Frontal cortex (tissue), 4 donors: Measurements from ENCODE around the gene NALCN. TPM values are rescaled to one million over a fixed set of nuclear protein-coding genes. Genes with fewer than 3 reads are reported as not detected.

Source experiments
- DNase-seq, 2 donors: peaks; one replicate each; pipeline ENCODE4 v3.0.0; 2012; ENCODE audit warnings: low spot score in 2 of 2
- FAIRE-seq: peaks from 2 replicates; lab custom pipeline; 2012; peaks lifted over from hg19 to GRCh38; lab: Jason Lieb, UNC
- total RNA-seq: library from RNA; depleted of rRNA; stranded (reverse); fragments of >200 nt; gene quantifications from one replicate; pipeline ENCODE4 v1.2.3, GENCODE V29; 2014
- donor health status: control.
- donor health status: control.
- donor health status: control.

Gene NALCN
- total RNA-seq, 1 donor from 2014 or later = 34.6 TPM

- no peak for FAIRE-seq
- peak in 1 of 2 donors; percentile 29 for DNase-seq
Measured at GRCh38 chr13:101417043-101417406, 717 bp upstream of the NALCN start.

GRCh38 chr13:101415358-101416174, 742 bp downstream of the NALCN start:
- DNase-seq = peak in 1 of 2 donors; percentile 23
- no peak for FAIRE-seq

GRCh38 chr13:101412076-101412475, 4.2 kb downstream of the NALCN start:
- FAIRE-seq (no peak), DNase-seq (no peak)

GRCh38 chr13:101408992-101409656, 7.2 kb downstream of the NALCN start:
- FAIRE-seq (no peak), DNase-seq (no peak)

GRCh38 chr13:101408154-101408553, 8.2 kb downstream of the NALCN start:
- DNase-seq (no peak), FAIRE-seq (no peak)

GRCh38 chr13:101406791-101407190, 9.5 kb downstream of the NALCN start:
- DNase-seq = no peak
- FAIRE-seq = no peak

GRCh38 chr13:101401196-101401595, 15.1 kb downstream of the NALCN start:
- no peak for DNase-seq
- FAIRE-seq = no peak

- no peak for DNase-seq
- no peak for FAIRE-seq
Measured at GRCh38 chr13:101399365-101399764, 16.9 kb downstream of the NALCN start.

- FAIRE-seq (no peak), DNase-seq (no peak)
Measured at GRCh38 chr13:101398920-101399319, 17.4 kb downstream of the NALCN start.

- DNase-seq (no peak), FAIRE-seq (no peak)
Measured at GRCh38 chr13:101398191-101398590, 18.1 kb downstream of the NALCN start.

- DNase-seq = no peak
- FAIRE-seq = no peak
Measured at GRCh38 chr13:101397742-101398141, 18.6 kb downstream of the NALCN start.

- DNase-seq (no peak), FAIRE-seq (no peak)
Measured at GRCh38 chr13:101394605-101395004, 21.7 kb downstream of the NALCN start.

GRCh38 chr13:101393140-101393539, 23.2 kb downstream of the NALCN start:
- DNase-seq = no peak
- no peak for FAIRE-seq

- FAIRE-seq = no peak
Measured at GRCh38 chr13:101390461-101390860, 25.8 kb downstream of the NALCN start.

GRCh38 chr13:101384929-101385328, 31.4 kb downstream of the NALCN start:
- FAIRE-seq (no peak), DNase-seq (no peak)

More at GRCh38 chr13:101390461-101390860, 25.8 kb downstream of the NALCN start:
- no peak for DNase-seq

- FAIRE-seq (no peak), DNase-seq (no peak)
Measured at GRCh38 chr13:101383595-101383994, 32.7 kb downstream of the NALCN start.

- no peak for FAIRE-seq
- no peak for DNase-seq
Measured at GRCh38 chr13:101382701-101383100, 33.6 kb downstream of the NALCN start.

GRCh38 chr13:101382086-101382485, 34.2 kb downstream of the NALCN start:
- DNase-seq = no peak
- FAIRE-seq = no peak

- FAIRE-seq (no peak), DNase-seq (no peak)
Measured at GRCh38 chr13:101360525-101360924, 55.8 kb downstream of the NALCN start.

GRCh38 chr13:101354895-101355294, 61.4 kb downstream of the NALCN start:
- FAIRE-seq (no peak), DNase-seq (no peak)

GRCh38 chr13:101346942-101347728, 69.2 kb downstream of the NALCN start:
- FAIRE-seq = no peak

More at GRCh38 chr13:101346942-101347728, 69.2 kb downstream of the NALCN start:
- no peak for DNase-seq
